Omental fat pad (tissue), 4 donors: ENCODE results near the gene PHF14. TPM values are rescaled to one million over a fixed set of nuclear protein-coding genes. Genes with fewer than 3 reads are reported as not detected.
"Not testable (repeated sequence)": the region's sequence is repeated elsewhere in the genome, so short reads cannot be mapped to it uniquely, and the experiment has no call there.

Experiments
- ATAC-seq: fragments of 150-250 bp; one replicate; pipeline ENCODE4 v1.9.1; 2016; ENCODE audit warnings: mild to moderate bottlenecking, moderate library complexity; ENCODE audit not compliant: low FRiP score
- DNase-seq: peaks from one replicate; pipeline ENCODE4 v3.0.0-alpha.2; 2019; ENCODE audit warnings: low spot score
- CTCF ChIP-seq, 3 donors: fragments of 450-650 bp; IDR thresholded peaks; one replicate each; pipeline ENCODE4 v1.5.1; 2016 to 2017; ENCODE audit warnings: antibody characterized with exemption in 3 of 3, mild to moderate bottlenecking in 3 of 3, moderate library complexity in 2 of 3
- total RNA-seq, 4 donors: library from RNA; depleted of rRNA; stranded (reverse); fragments of >200 nt; gene quantifications; one replicate each; pipeline ENCODE4 v1.1.0, GENCODE V29; 2016

PHF14 gene
- total RNA-seq, 4 donors from 2014 or later, result 23.2 to 46.8 (median 29.2) TPM

GRCh38 chr7:10972174-10972573 lies 1.5 kb upstream of the PHF14 start:
- DNase-seq, result no peak
- no peak for TF ChIP-seq CTCF (IDR thresholded peaks at IDR 0.05)
- ATAC-seq, result no peak

- no peak for TF ChIP-seq CTCF (IDR thresholded peaks at IDR 0.05)
- peak; percentile 46 for ATAC-seq
- no peak for DNase-seq
Measured at GRCh38 chr7:10973942-10974911, 555 bp downstream of the PHF14 start.

GRCh38 chr7:10977113-10977512 lies 3.4 kb downstream of the PHF14 start:
- TF ChIP-seq CTCF (IDR thresholded peaks at IDR 0.05), result no peak
- ATAC-seq (no peak), DNase-seq (no peak)

- DNase-seq, result no peak
- TF ChIP-seq CTCF (IDR thresholded peaks at IDR 0.05), result no peak
- ATAC-seq, result no peak
Measured at GRCh38 chr7:10981317-10981716, 7.6 kb downstream of the PHF14 start.

GRCh38 chr7:10990748-10991147 lies 17.1 kb downstream of the PHF14 start:
- DNase-seq, ATAC-seq: not testable (repeated sequence)

- DNase-seq, ATAC-seq: not testable (repeated sequence)
Measured at GRCh38 chr7:10995482-10996166, 22.0 kb downstream of the PHF14 start.

- DNase-seq, result no peak
Measured at GRCh38 chr7:10998996-10999757, 25.5 kb downstream of the PHF14 start.

More at GRCh38 chr7:10998996-10999757, 25.5 kb downstream of the PHF14 start:
- no peak for ATAC-seq
- TF ChIP-seq CTCF (IDR thresholded peaks at IDR 0.05), result no peak
